Measurements from ENCODE around the gene TSPEAR. TPM values are rescaled to one million over a fixed set of nuclear protein-coding genes. Genes with fewer than 3 reads are reported as not detected.

The TSPEAR gene
- total and polyA plus RNA-seq, 2 of the 13 experiments (the other 11 are each of a cell fraction or from before 2014, with no cell fraction given), result 0.07 to 0.32 TPM

- TF ChIP-seq AHDC1 (CRISPR knock-in tag; IDR thresholded peaks at IDR 0.05; ENCODE audit: borderline replicate concordance) (no peak), ZNF558 (CRISPR knock-in tag; IDR thresholded peaks at IDR 0.05; ENCODE audit: borderline replicate concordance) (no peak), CHCHD3 (CRISPR knock-in tag; IDR thresholded peaks at IDR 0.05) (no peak), KLF12 (CRISPR knock-in tag; IDR thresholded peaks at IDR 0.05; ENCODE audit: borderline replicate concordance) (no peak), SNAPC4 (CRISPR knock-in tag; IDR thresholded peaks at IDR 0.05) (no peak), CCDC6 (CRISPR knock-in tag; IDR thresholded peaks at IDR 0.05) (no peak), RARG (CRISPR knock-in tag; IDR thresholded peaks at IDR 0.05; ENCODE audit: low read depth) (no peak), ZNF143 (CRISPR knock-in tag; IDR thresholded peaks at IDR 0.05) (no peak)
Observed at GRCh38 chr21:44454058-44454457, 257.3 kb downstream of the TSPEAR start (continued).
